ENCODE data around the gene SCRN2. TPM values are rescaled to one million over a fixed set of nuclear protein-coding genes. Genes with fewer than 3 reads are reported as not detected.

The SCRN2 gene
- polyA plus RNA-seq, 3 donors from 2014 or later = 17.7 to 41.2 (median 22.5) TPM

- H3K27me3 Mint-ChIP-seq (ENCODE audit: low read depth in 3 of 3) = peaks cover 6 to 21% (median 11%) of the 10 kb centered on the region in 3 donors
- no peak overlapping the region for H3K4me3 Mint-ChIP-seq
- H3K4me1 Mint-ChIP-seq = no peaks in the 10 kb centered on the region
- DNase-seq = no peak
- no peaks in the 10 kb centered on the region for H3K36me3 Mint-ChIP-seq
- H3K27ac Mint-ChIP-seq = no peak overlapping the region
- no peaks in the 10 kb centered on the region for H3K9me3 Mint-ChIP-seq
Measured at GRCh38 chr17:47860386-47860785, 19.3 kb upstream of the SCRN2 start.

GRCh38 chr17:47857551-47858455 lies 16.7 kb upstream of the SCRN2 start:
- no peaks in the 10 kb centered on the region for H3K36me3 Mint-ChIP-seq
- no peak overlapping the region for H3K27ac Mint-ChIP-seq
- no peak overlapping the region for H3K4me3 Mint-ChIP-seq
- peaks cover 20 to 37% (median 21%) of the 10 kb centered on the region in 3 donors for H3K27me3 Mint-ChIP-seq (ENCODE audit: low read depth in 3 of 3)
- no peak for DNase-seq
- H3K9me3 Mint-ChIP-seq = no peaks in the 10 kb centered on the region
- no peaks in the 10 kb centered on the region for H3K4me1 Mint-ChIP-seq

- DNase-seq = no peak
- no peak overlapping the region for H3K4me3 Mint-ChIP-seq
- H3K9me3 Mint-ChIP-seq = no peaks in the 10 kb centered on the region
- H3K27me3 Mint-ChIP-seq (ENCODE audit: low read depth in 3 of 3) = peaks cover 20 to 43% (median 31%) of the 10 kb centered on the region in 3 donors
- H3K4me1 Mint-ChIP-seq = peaks cover 6 to 7% of the 10 kb centered on the region in 2 donors
- no peak overlapping the region for H3K27ac Mint-ChIP-seq
- no peaks in the 10 kb centered on the region for H3K36me3 Mint-ChIP-seq
Measured at GRCh38 chr17:47856830-47857229, 15.8 kb upstream of the SCRN2 start.

- Mint-ChIP-seq H3K27ac (no peak overlapping the region), H3K4me1 (peaks cover 6 to 8% of the 10 kb centered on the region in 2 donors), H3K4me3 (no peak overlapping the region), H3K27me3 (ENCODE audit: low read depth in 3 of 3) (peaks cover 20 to 43% (median 32%) of the 10 kb centered on the region in 3 donors), H3K9me3 (no peaks in the 10 kb centered on the region), H3K36me3 (no peaks in the 10 kb centered on the region)
- no peak for DNase-seq
Measured at GRCh38 chr17:47855737-47856136, 14.7 kb upstream of the SCRN2 start.

- no peak for DNase-seq
- Mint-ChIP-seq H3K4me3 (no peak overlapping the region), H3K9me3 (no peaks in the 10 kb centered on the region), H3K27ac (no peak overlapping the region), H3K4me1 (peaks cover 11 to 15% of the 10 kb centered on the region in 2 donors), H3K27me3 (ENCODE audit: low read depth in 3 of 3) (peaks cover 29 to 42% (median 41%) of the 10 kb centered on the region in 3 donors), H3K36me3 (peaks cover 0 to 3% (median 0%) of the 10 kb centered on the region in 3 donors)
Measured at GRCh38 chr17:47853616-47854015, 12.5 kb upstream of the SCRN2 start.

- Mint-ChIP-seq H3K27me3 (ENCODE audit: low read depth in 3 of 3) (peaks cover 28 to 46% (median 41%) of the 10 kb centered on the region in 3 donors), H3K36me3 (peaks cover 0 to 3% (median 0%) of the 10 kb centered on the region in 3 donors), H3K9me3 (no peaks in the 10 kb centered on the region), H3K27ac (no peak overlapping the region), H3K4me3 (peak overlapping the region in 4 of 5 donors; percentile 13 to 36 (median 32)), H3K4me1 (peaks cover 11 to 15% of the 10 kb centered on the region in 2 donors)
- no peak for DNase-seq
Measured at GRCh38 chr17:47852113-47852949, 11.3 kb upstream of the SCRN2 start.

- Mint-ChIP-seq H3K36me3 (peaks cover 0 to 3% (median 0%) of the 10 kb centered on the region in 3 donors), H3K27ac (no peak overlapping the region), H3K4me3 (peak overlapping the region in 3 of 5 donors; percentile 12 to 34 (median 29)), H3K9me3 (no peaks in the 10 kb centered on the region), H3K4me1 (peaks cover 11 to 15% of the 10 kb centered on the region in 2 donors), H3K27me3 (ENCODE audit: low read depth in 3 of 3) (peaks cover 30 to 42% (median 40%) of the 10 kb centered on the region in 3 donors)
- DNase-seq = no peak
Measured at GRCh38 chr17:47851764-47852112, 10.7 kb upstream of the SCRN2 start.

- peaks cover 0 to 3% (median 0%) of the 10 kb centered on the region in 3 donors for H3K36me3 Mint-ChIP-seq
- H3K9me3 Mint-ChIP-seq = no peaks in the 10 kb centered on the region
- H3K4me3 Mint-ChIP-seq = peak within 1 kb of the TSS in 4 of 5 donors; percentile 29 to 61 (median 46)
- peaks cover 36 to 43% (median 38%) of the 10 kb centered on the region in 3 donors for H3K27me3 Mint-ChIP-seq (ENCODE audit: low read depth in 3 of 3)
- H3K4me1 Mint-ChIP-seq = peaks cover 11 to 15% of the 10 kb centered on the region in 2 donors
- H3K27ac Mint-ChIP-seq = no peak within 1 kb of the TSS
- peak; percentile 20 to 38 (median 29) for DNase-seq
Measured at GRCh38 chr17:47850692-47851573, 9.9 kb upstream of the SCRN2 start, which contains the start of gene SP6. SP6 (minus strand) TSS chr17:47851163; CDS start chr17:47848429, 2,734 bp downstream.

- Mint-ChIP-seq H3K27ac (no peak overlapping the region), H3K9me3 (no peaks in the 10 kb centered on the region), H3K4me3 (peak overlapping the region in 4 of 5 donors; percentile 29 to 61 (median 46)), H3K36me3 (peaks cover 0 to 3% (median 0%) of the 10 kb centered on the region in 3 donors), H3K4me1 (peaks cover 11 to 15% of the 10 kb centered on the region in 2 donors), H3K27me3 (ENCODE audit: low read depth in 3 of 3) (peaks cover 35 to 42% (median 36%) of the 10 kb centered on the region in 3 donors)
- DNase-seq = no peak
Measured at GRCh38 chr17:47850373-47850691, 9.3 kb upstream of the SCRN2 start.

- no peak overlapping the region for H3K27ac Mint-ChIP-seq
- peaks cover 20 to 32% (median 29%) of the 10 kb centered on the region in 3 donors for H3K27me3 Mint-ChIP-seq (ENCODE audit: low read depth in 3 of 3)
- no peaks in the 10 kb centered on the region for H3K9me3 Mint-ChIP-seq
- H3K4me3 Mint-ChIP-seq = no peak overlapping the region
- H3K4me1 Mint-ChIP-seq = peaks cover 11 to 15% of the 10 kb centered on the region in 2 donors
- H3K36me3 Mint-ChIP-seq = peaks cover 0 to 3% (median 0%) of the 10 kb centered on the region in 3 donors
- DNase-seq = no peak
Measured at GRCh38 chr17:47848198-47848513, 7.1 kb upstream of the SCRN2 start.

GRCh38 chr17:47847341-47848197 lies 6.5 kb upstream of the SCRN2 start:
- peaks cover 13 to 20% of the 10 kb centered on the region in 2 donors for H3K4me1 Mint-ChIP-seq
- no peak overlapping the region for H3K4me3 Mint-ChIP-seq
- H3K27me3 Mint-ChIP-seq (ENCODE audit: low read depth in 3 of 3) = peaks cover 20 to 29% (median 28%) of the 10 kb centered on the region in 3 donors
- H3K9me3 Mint-ChIP-seq = no peaks in the 10 kb centered on the region
- no peak for DNase-seq
- peaks cover 0 to 3% (median 0%) of the 10 kb centered on the region in 3 donors for H3K36me3 Mint-ChIP-seq
- no peak overlapping the region for H3K27ac Mint-ChIP-seq

- Mint-ChIP-seq H3K27ac (no peak overlapping the region), H3K4me3 (no peak overlapping the region), H3K27me3 (ENCODE audit: low read depth in 3 of 3) (peaks cover 20 to 23% (median 21%) of the 10 kb centered on the region in 3 donors)
Measured at GRCh38 chr17:47846716-47847340, 5.8 kb upstream of the SCRN2 start.

More at GRCh38 chr17:47846716-47847340, 5.8 kb upstream of the SCRN2 start:
- H3K36me3 Mint-ChIP-seq = peaks cover 0 to 3% (median 0%) of the 10 kb centered on the region in 3 donors
- peaks cover 7 to 20% of the 10 kb centered on the region in 2 donors for H3K4me1 Mint-ChIP-seq
- no peaks in the 10 kb centered on the region for H3K9me3 Mint-ChIP-seq
- no peak for DNase-seq
